NT2/D1 (cell line): Measurements from ENCODE around the gene ZNF496.

Experiments used
- DNase-seq: peaks from one replicate; pipeline ENCODE4 v3.0.0-alpha.2; 2011; ENCODE audit warnings: low read depth, low spot score
- H3K27me3 ChIP-seq: 2 replicates; pipeline ENCODE4 v1.6.0; 2011; ENCODE audit warnings: mild to moderate bottlenecking; ENCODE audit not compliant: insufficient read length, insufficient read depth
- H3K36me3 ChIP-seq: 2 replicates; pipeline ENCODE4 v1.6.1; 2011; ENCODE audit warnings: mild to moderate bottlenecking, low read length, mixed read lengths; ENCODE audit not compliant: insufficient read depth, insufficient read length
- H3K4me1 ChIP-seq: 2 replicates; pipeline ENCODE4 v1.5.1; 2011; ENCODE audit not compliant: insufficient read depth, insufficient read length
- H3K4me3 ChIP-seq: 2 replicates; pipeline ENCODE4 v1.5.1; 2011; ENCODE audit warnings: low read depth; ENCODE audit not compliant: insufficient read length
- H3K9ac ChIP-seq: 2 replicates; pipeline ENCODE4 v1.6.0; 2011; ENCODE audit warnings: low read depth; ENCODE audit not compliant: insufficient read length
- H3K9me3 ChIP-seq: 2 replicates; pipeline ENCODE4 v1.5.1; 2011; ENCODE audit warnings: mild to moderate bottlenecking, low read length; ENCODE audit not compliant: insufficient read depth
- SUZ12 ChIP-seq: IDR thresholded peaks from 2 replicates; pipeline ENCODE4 v1.6.1; 2011; ENCODE audit not compliant: insufficient read length, insufficient read depth; ENCODE audit errors: extremely low read depth
- YY1 ChIP-seq: IDR thresholded peaks from 2 replicates; pipeline ENCODE4 v1.6.1; 2011; ENCODE audit not compliant: insufficient read length, insufficient read depth
- ZNF274 ChIP-seq: IDR thresholded peaks from 2 replicates; pipeline ENCODE4 v1.6.1; 2011; ENCODE audit warnings: mild to moderate bottlenecking, low read depth, low read length

ZNF496 gene

DNA sequence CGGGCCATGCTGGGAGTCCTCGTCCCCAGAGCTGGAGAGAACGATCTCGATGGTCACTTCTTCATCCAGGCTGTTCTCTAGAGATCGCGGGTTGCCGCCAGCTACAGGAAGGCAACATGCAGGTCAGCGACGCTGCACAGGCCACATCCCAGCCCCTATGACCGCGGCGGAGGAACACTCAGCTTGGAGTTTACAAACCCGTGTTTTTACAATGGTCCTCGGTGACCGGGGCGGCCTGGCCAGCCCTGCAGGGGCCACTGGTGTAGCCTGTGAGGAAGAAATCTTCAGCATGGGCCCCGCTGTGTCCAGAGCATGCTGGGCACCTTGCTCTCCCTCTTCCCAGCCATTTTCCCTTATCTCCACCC, 30.5 kb downstream of the ZNF496 start:
- no peak overlapping the region for H3K9ac ChIP-seq
- H3K36me3 ChIP-seq, result peaks cover 77% of the 10 kb centered on the region
- H3K27me3 ChIP-seq, result no peaks in the 10 kb centered on the region
- no peak for TF ChIP-seq ZNF274
- TF ChIP-seq SUZ12, result no peak
- no peak for TF ChIP-seq YY1
- peaks cover 18% of the 10 kb centered on the region for H3K4me1 ChIP-seq
- H3K4me3 ChIP-seq, result no peak overlapping the region
- no peak for DNase-seq
- peaks cover 17% of the 10 kb centered on the region; the same call in 1 of the 2 replicates for H3K9me3 ChIP-seq

DNA sequence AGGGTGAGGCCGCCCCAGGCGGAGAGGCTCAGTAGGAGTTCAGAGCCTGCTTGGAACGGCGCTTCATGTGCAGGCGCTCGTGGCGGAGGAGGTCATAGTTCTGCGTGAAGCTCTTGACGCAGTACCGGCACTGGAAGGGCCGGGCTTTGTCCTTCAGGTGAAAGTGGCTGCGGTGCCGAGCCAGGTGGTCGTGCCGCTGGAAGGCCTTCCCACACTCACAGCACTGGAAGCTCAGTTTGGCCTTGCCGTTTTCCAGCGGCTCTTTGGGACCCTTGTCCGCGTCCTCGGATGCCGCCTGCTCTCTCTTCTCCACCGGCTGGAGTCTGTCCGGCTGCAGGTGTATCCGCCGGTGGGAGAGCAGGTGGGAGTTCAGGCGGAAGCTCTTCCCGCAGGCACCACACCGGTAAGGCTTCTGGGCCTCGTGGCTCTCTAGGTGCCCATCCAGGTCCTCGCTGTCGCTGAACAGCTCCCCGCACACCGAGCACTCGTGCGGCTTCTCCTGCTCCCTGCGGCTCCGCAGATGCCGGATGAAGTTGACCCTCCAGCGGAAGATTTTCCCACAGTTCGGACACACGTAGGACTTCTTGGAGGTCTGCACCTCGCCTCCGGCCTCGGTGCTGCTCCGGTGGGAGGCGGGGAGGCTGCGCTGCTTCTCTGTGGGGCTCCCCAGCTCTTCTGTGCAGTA, 31.0 kb downstream of the ZNF496 start:
- DNase-seq, result no peak
- Histone ChIP-seq H3K36me3 (peaks cover 76% of the 10 kb centered on the region), H3K9ac (no peak overlapping the region), H3K4me3 (no peak overlapping the region), H3K4me1 (peaks cover 20% of the 10 kb centered on the region), H3K27me3 (no peaks in the 10 kb centered on the region), H3K9me3 (peaks cover 20% of the 10 kb centered on the region; the same call in 1 of the 2 replicates)
- no peak for TF ChIP-seq SUZ12
- TF ChIP-seq YY1, result no peak
- no peak for TF ChIP-seq ZNF274

- Histone ChIP-seq H3K9ac (no peak overlapping the region), H3K36me3 (peaks cover 68% of the 10 kb centered on the region), H3K9me3 (peaks cover 20% of the 10 kb centered on the region; the same call in 1 of the 2 replicates), H3K4me3 (no peak overlapping the region), H3K27me3 (no peaks in the 10 kb centered on the region), H3K4me1 (peaks cover 21% of the 10 kb centered on the region)
- no peak for DNase-seq
- no peak for TF ChIP-seq SUZ12
Observed at GRCh38 chr1:247299723-247300381, 31.8 kb downstream of the ZNF496 start.

DNA sequence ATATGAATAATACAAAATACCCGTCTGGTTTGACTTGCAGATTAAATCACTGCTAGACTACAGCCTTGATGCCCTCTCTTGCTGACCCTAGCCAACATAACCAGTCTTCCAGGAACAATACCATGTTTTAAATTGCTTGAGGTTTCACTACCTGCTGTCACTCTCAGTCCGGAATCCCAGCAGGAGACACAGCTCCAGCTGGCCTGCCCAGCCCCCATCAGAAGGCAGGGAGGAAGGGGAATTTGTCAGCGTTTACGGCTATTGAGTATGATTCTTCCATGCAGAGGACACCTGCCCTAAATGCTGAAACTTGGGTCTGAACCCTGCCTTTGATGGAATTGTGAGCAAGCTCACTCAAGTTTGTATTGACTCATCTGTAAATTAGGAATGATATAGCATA, 33.0 kb downstream of the ZNF496 start:
- Histone ChIP-seq H3K4me3 (no peak overlapping the region), H3K4me1 (peaks cover 28% of the 10 kb centered on the region), H3K9ac (no peak overlapping the region), H3K9me3 (peaks cover 20% of the 10 kb centered on the region; the same call in 1 of the 2 replicates), H3K36me3 (peaks cover 58% of the 10 kb centered on the region), H3K27me3 (no peaks in the 10 kb centered on the region)
- TF ChIP-seq SUZ12, result no peak
- TF ChIP-seq ZNF274, result no peak
- no peak for TF ChIP-seq YY1
- DNase-seq, result no peak

DNA sequence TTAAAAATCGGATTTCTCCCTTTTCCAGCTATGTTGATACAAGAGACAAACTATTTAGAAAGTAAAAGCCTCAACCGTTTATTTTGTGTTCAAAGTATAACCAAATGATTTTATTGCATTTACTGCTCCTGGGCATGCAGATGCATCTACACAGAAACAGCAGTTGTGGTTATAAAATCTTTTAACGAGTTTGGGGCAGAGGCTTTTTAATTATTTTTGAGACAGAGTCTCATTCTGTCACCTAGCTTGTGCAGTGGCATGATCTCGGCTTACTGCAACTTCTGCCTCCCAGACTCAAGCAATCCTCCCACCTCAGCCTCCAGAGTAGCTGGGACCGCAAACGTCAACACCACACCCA, 33.6 kb downstream of the ZNF496 start:
- TF ChIP-seq SUZ12 (no peak), YY1 (no peak), ZNF274 (no peak)
- Histone ChIP-seq H3K9ac (no peak overlapping the region), H3K27me3 (no peaks in the 10 kb centered on the region), H3K4me3 (no peak overlapping the region), H3K36me3 (peaks cover 52% of the 10 kb centered on the region), H3K4me1 (peaks cover 30% of the 10 kb centered on the region), H3K9me3 (peaks cover 20% of the 10 kb centered on the region; the same call in 1 of the 2 replicates)
- no peak for DNase-seq

DNA sequence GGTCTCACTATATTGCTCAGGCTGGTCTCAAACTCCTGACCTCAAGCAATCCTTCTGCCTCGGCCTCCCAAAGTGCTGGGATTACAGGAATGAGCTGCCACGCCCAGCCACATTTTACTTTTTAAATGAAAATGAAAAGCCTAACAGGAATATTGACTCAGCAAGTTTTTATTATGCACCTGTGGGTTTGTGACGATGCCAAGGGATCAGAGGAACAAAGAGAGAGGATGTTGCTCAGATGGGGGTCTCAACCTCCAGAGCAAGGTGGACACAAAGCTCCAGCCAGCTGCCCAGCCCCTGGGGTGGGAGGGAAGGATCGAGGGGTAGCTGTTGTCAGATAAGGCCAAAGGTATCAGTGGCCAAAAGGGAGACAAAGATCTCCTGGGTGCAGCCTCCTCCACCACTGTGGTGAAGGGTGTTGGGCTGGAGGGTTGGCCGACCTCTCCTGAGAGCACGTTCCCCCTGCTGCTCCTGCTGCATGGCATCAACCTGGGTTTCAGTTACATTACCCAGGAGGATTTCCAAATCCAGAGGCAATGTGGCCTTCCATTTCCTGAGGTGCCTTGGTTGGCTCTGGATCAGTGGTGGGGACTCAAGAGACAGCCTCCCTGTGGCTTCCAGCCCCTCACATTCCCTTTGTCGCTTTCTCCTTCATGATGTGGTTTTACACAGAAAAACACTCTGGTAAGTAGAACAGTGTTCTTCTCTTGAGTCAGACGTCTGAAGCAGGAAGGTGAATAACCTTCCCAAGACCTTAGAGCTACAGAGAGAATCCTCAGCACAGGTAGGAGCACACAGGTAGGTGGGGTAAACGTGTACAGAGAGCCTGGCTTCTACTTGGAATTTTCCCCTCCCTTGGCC, 34.2 kb downstream of the ZNF496 start:
- Histone ChIP-seq H3K9ac (peak overlapping the region; percentile 17), H3K27me3 (no peaks in the 10 kb centered on the region), H3K36me3 (peaks cover 46% of the 10 kb centered on the region), H3K4me1 (peaks cover 30% of the 10 kb centered on the region), H3K4me3 (no peak overlapping the region), H3K9me3 (peaks cover 20% of the 10 kb centered on the region; the same call in 1 of the 2 replicates)
- TF ChIP-seq SUZ12, result no peak
- TF ChIP-seq ZNF274, result no peak
- no peak for TF ChIP-seq YY1
- DNase-seq, result no peak

GRCh38 chr1:247296599-247297180, 35.0 kb downstream of the ZNF496 start:
- Histone ChIP-seq H3K4me1 (peaks cover 30% of the 10 kb centered on the region), H3K9ac (no peak overlapping the region), H3K9me3 (peaks cover 20% of the 10 kb centered on the region; the same call in 1 of the 2 replicates), H3K36me3 (peaks cover 38% of the 10 kb centered on the region), H3K27me3 (no peaks in the 10 kb centered on the region), H3K4me3 (no peak overlapping the region)
- DNase-seq, result no peak
- no peak for TF ChIP-seq ZNF274
- TF ChIP-seq SUZ12, result no peak
- TF ChIP-seq YY1, result no peak
